Measurements from ENCODE around the gene CHL1.

Gene CHL1

GRCh38 chr3:411226-411625 lies 214.7 kb downstream of the CHL1 start:
- DNase-seq (ENCODE audit: low spot score): no peak

- DNase-seq (ENCODE audit: low spot score): no peak
Observed at GRCh38 chr3:414063-414462, 217.5 kb downstream of the CHL1 start.

GRCh38 chr3:418239-418929 lies 221.8 kb downstream of the CHL1 start:
- DNase-seq (ENCODE audit: low spot score): no peak

GRCh38 chr3:420584-420983 lies 224.0 kb downstream of the CHL1 start:
- no peak for DNase-seq (ENCODE audit: low spot score)

- no peak for DNase-seq (ENCODE audit: low spot score)
Observed at GRCh38 chr3:425079-425478, 228.5 kb downstream of the CHL1 start.

GRCh38 chr3:426072-426471 lies 229.5 kb downstream of the CHL1 start:
- no peak for DNase-seq (ENCODE audit: low spot score)

GRCh38 chr3:427128-427527 lies 230.6 kb downstream of the CHL1 start:
- DNase-seq (ENCODE audit: low spot score): no peak

- no peak for DNase-seq (ENCODE audit: low spot score)
Observed at GRCh38 chr3:430186-430585, 233.6 kb downstream of the CHL1 start.

- DNase-seq (ENCODE audit: low spot score): no peak
Observed at GRCh38 chr3:435161-435560, 238.6 kb downstream of the CHL1 start.

GRCh38 chr3:436053-436452 lies 239.5 kb downstream of the CHL1 start:
- DNase-seq (ENCODE audit: low spot score): no peak

- no peak for DNase-seq (ENCODE audit: low spot score)
Observed at GRCh38 chr3:440826-441225, 244.3 kb downstream of the CHL1 start.

GRCh38 chr3:445960-446359 lies 249.4 kb downstream of the CHL1 start:
- DNase-seq (ENCODE audit: low spot score): no peak

- no peak for DNase-seq (ENCODE audit: low spot score)
Observed at GRCh38 chr3:447671-448070, 251.1 kb downstream of the CHL1 start.

GRCh38 chr3:449711-450110 lies 253.1 kb downstream of the CHL1 start:
- no peak for DNase-seq (ENCODE audit: low spot score)

- DNase-seq (ENCODE audit: low spot score): no peak
Observed at GRCh38 chr3:452221-452620, 255.7 kb downstream of the CHL1 start.

GRCh38 chr3:453106-453505 lies 256.5 kb downstream of the CHL1 start:
- DNase-seq (ENCODE audit: low spot score): no peak

- no peak for DNase-seq (ENCODE audit: low spot score)
Observed at GRCh38 chr3:454986-455385, 258.4 kb downstream of the CHL1 start.

- DNase-seq (ENCODE audit: low spot score): no peak
Observed at GRCh38 chr3:458124-458523, 261.6 kb downstream of the CHL1 start.

GRCh38 chr3:458653-459310 lies 262.2 kb downstream of the CHL1 start:
- no peak for DNase-seq (ENCODE audit: low spot score)
